Measurements from ENCODE around the gene CARMIL3. TPM values are rescaled to one million over a fixed set of nuclear protein-coding genes. Genes with fewer than 3 reads are reported as not detected.

Gene CARMIL3
- total RNA-seq, 1 donor from 2014 or later, result 0.77 TPM

DNA sequence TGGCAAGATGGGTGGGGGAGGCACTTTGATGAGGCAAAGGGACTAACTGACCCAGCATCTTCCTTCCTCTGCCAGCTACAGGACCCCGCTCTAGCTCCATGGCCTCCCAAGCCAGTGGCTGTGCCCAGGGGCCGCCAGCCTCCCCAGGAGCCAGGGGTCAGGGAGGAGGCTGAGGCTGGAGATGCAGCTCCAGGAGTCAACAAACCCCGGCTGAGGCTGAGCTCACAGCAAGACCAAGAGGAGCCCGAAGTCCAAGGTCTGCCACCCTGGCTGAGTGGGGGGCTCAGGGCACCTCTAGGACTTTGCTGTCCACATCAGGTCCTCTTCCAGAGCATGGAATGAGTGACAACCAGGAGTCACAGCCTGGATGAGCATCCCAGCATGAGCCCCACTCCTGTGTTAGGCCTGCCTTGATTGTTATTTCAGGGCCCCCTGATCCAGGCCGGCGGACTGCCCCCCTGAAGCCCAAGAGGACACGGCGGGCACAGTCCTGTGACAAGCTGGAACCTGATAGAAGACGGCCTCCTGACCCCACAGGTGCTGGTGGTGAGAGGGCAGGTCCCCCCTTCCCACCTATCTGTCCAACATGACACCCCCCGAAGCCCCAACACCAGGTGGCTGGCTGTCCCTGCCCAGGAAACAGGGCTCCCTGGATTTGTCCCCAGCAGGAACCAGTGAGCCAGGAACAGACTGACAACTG lies 17.1 kb downstream of the CARMIL3 start:
- H3K79me2 ChIP-seq (ENCODE audit: low read depth), result no peaks in the 10 kb centered on the region
- H3K27ac ChIP-seq, result no peak overlapping the region
- H3K36me3 ChIP-seq, result no peaks in the 10 kb centered on the region
- no peak overlapping the region for H3K9ac ChIP-seq
- H3K36me3 Mint-ChIP-seq, result no peaks in the 10 kb centered on the region
- no peak overlapping the region for H2AFZ ChIP-seq (replicated peaks)
- H3K4me2 ChIP-seq, result no peak overlapping the region
- TF ChIP-seq EZH2 (IDR thresholded peaks at IDR 0.05), result no peak
- no peak for TF ChIP-seq EZH2phosphoT487 (IDR thresholded peaks at IDR 0.05)
- TF ChIP-seq, protein P1, sequence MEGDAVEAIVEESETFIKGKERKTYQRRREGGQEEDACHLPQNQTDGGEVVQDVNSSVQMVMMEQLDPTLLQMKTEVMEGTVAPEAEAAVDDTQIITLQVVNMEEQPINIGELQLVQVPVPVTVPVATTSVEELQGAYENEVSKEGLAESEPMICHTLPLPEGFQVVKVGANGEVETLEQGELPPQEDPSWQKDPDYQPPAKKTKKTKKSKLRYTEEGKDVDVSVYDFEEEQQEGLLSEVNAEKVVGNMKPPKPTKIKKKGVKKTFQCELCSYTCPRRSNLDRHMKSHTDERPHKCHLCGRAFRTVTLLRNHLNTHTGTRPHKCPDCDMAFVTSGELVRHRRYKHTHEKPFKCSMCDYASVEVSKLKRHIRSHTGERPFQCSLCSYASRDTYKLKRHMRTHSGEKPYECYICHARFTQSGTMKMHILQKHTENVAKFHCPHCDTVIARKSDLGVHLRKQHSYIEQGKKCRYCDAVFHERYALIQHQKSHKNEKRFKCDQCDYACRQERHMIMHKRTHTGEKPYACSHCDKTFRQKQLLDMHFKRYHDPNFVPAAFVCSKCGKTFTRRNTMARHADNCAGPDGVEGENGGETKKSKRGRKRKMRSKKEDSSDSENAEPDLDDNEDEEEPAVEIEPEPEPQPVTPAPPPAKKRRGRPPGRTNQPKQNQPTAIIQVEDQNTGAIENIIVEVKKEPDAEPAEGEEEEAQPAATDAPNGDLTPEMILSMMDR (IDR thresholded peaks at IDR 0.05), result no peak
- no peaks in the 10 kb centered on the region for H3F3A ChIP-seq (ENCODE audit: low read depth)
- no peak overlapping the region for H3K4me3 Mint-ChIP-seq
- H3K27me3 Mint-ChIP-seq (ENCODE audit: insufficient read depth, low read depth), result peaks cover 4% of the 10 kb centered on the region
- no peaks in the 10 kb centered on the region for H3K9me3 ChIP-seq (ENCODE audit: low read depth)
- no peaks in the 10 kb centered on the region for H3K27me3 ChIP-seq
- no peaks in the 10 kb centered on the region for H3K9me3 Mint-ChIP-seq
- H3K4me1 ChIP-seq, result no peaks in the 10 kb centered on the region
- H3K27ac Mint-ChIP-seq, result no peak overlapping the region
- no peaks in the 10 kb centered on the region for H4K20me1 ChIP-seq (ENCODE audit: low read depth)
- H3K4me1 Mint-ChIP-seq, result peaks cover 5% of the 10 kb centered on the region
- no peak for DNase-seq (ENCODE audit: low spot score)
- no peak overlapping the region for H3K4me3 ChIP-seq

DNA sequence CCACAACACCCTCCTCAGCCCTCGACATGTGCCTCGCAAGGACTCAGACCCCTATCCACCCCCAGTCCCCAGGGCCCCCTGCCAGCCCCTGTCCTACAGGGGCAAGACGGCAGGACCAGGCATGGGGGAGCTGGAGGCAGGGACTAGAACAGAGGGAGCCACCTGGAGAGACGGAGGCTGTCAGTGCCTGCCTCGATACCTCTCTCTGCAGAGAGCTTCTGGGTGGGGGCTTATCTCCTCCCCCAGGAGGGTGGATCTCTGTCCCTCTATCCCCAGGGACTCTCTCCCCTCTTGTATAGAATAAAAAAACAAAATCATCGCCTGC lies 17.6 kb downstream of the CARMIL3 start:
- Histone ChIP-seq H2AFZ (replicated peaks) (no peak overlapping the region), H3K36me3 (no peaks in the 10 kb centered on the region), H3K27ac (no peak overlapping the region), H3K79me2 (ENCODE audit: low read depth) (no peaks in the 10 kb centered on the region), H3K9me3 (ENCODE audit: low read depth) (no peaks in the 10 kb centered on the region), H3K4me2 (no peak overlapping the region), H4K20me1 (ENCODE audit: low read depth) (no peaks in the 10 kb centered on the region), H3K4me3 (no peak overlapping the region), H3F3A (ENCODE audit: low read depth) (no peaks in the 10 kb centered on the region), H3K9ac (no peak overlapping the region), H3K4me1 (no peaks in the 10 kb centered on the region), H3K27me3 (no peaks in the 10 kb centered on the region)
- Mint-ChIP-seq H3K27ac (no peak overlapping the region), H3K9me3 (no peaks in the 10 kb centered on the region), H3K36me3 (no peaks in the 10 kb centered on the region), H3K4me3 (no peak overlapping the region), H3K27me3 (ENCODE audit: insufficient read depth, low read depth) (peaks cover 4% of the 10 kb centered on the region), H3K4me1 (peaks cover 5% of the 10 kb centered on the region)
- TF ChIP-seq, protein P1 (IDR thresholded peaks at IDR 0.05), result no peak
- TF ChIP-seq EZH2 (IDR thresholded peaks at IDR 0.05) (no peak), EZH2phosphoT487 (IDR thresholded peaks at IDR 0.05) (no peak)
- DNase-seq (ENCODE audit: low spot score), result no peak

- Histone ChIP-seq H2AFZ (replicated peaks) (no peak overlapping the region), H3K4me3 (no peak overlapping the region)
- H3K36me3 Mint-ChIP-seq, result no peaks in the 10 kb centered on the region
Observed at GRCh38 chr14:24070285-24071143, 18.7 kb downstream of the CARMIL3 start.

More at GRCh38 chr14:24070285-24071143, 18.7 kb downstream of the CARMIL3 start:
- H3F3A ChIP-seq (ENCODE audit: low read depth), result no peaks in the 10 kb centered on the region
- H3K4me1 ChIP-seq, result no peaks in the 10 kb centered on the region
- no peak overlapping the region for H3K4me2 ChIP-seq
- H3K27ac ChIP-seq, result no peak overlapping the region
- TF ChIP-seq EZH2 (IDR thresholded peaks at IDR 0.05), result no peak
- TF ChIP-seq EZH2phosphoT487 (IDR thresholded peaks at IDR 0.05), result no peak
- TF ChIP-seq, protein P1 (IDR thresholded peaks at IDR 0.05), result no peak
- H3K79me2 ChIP-seq (ENCODE audit: low read depth), result no peaks in the 10 kb centered on the region
- H3K4me3 Mint-ChIP-seq, result no peak overlapping the region
- H3K36me3 ChIP-seq, result no peaks in the 10 kb centered on the region
- H3K9me3 ChIP-seq (ENCODE audit: low read depth), result no peaks in the 10 kb centered on the region
- peaks cover 5% of the 10 kb centered on the region for H3K4me1 Mint-ChIP-seq
- no peaks in the 10 kb centered on the region for H3K27me3 ChIP-seq
- H3K27ac Mint-ChIP-seq, result no peak overlapping the region
- H3K27me3 Mint-ChIP-seq (ENCODE audit: insufficient read depth, low read depth), result peaks cover 2% of the 10 kb centered on the region
- H3K9me3 Mint-ChIP-seq, result no peaks in the 10 kb centered on the region
- no peak for DNase-seq (ENCODE audit: low spot score)
- H3K9ac ChIP-seq, result no peak overlapping the region
- no peaks in the 10 kb centered on the region for H4K20me1 ChIP-seq (ENCODE audit: low read depth)

Measured in neural progenitor cell (in vitro differentiated cells).